ENCODE results near the gene ZFP92. TPM values are rescaled to one million over a fixed set of nuclear protein-coding genes. Genes with fewer than 3 reads are reported as not detected.

The ZFP92 gene
- total and polyA plus RNA-seq, 2 of the 8 experiments (the other 6 are each of a cell fraction or from before 2014, with no cell fraction given): 0.14 to 0.41 TPM

- no peak for TF ChIP-seq SIX5 (IDR thresholded peaks at IDR 0.05; ENCODE audit: low read depth, low read length)
- TF ChIP-seq SIN3A (conservative IDR thresholded peaks at IDR 0.05 in 1 of 2, IDR thresholded peaks at IDR 0.05 in 1 of 2; ENCODE audit: low read depth in 1 of 2, low read length in 2 of 2): no peak
- no peak for TF ChIP-seq ATF3 (IDR thresholded peaks at IDR 0.05; ENCODE audit: insufficient read depth, low read depth, low read length)
- TF ChIP-seq BRCA1 (IDR thresholded peaks at IDR 0.05; ENCODE audit: low read depth, low read length): no peak
- TF ChIP-seq TAF7 (optimal IDR thresholded peaks at IDR 0.05; ENCODE audit: borderline replicate concordance, low read depth, low read length): no peak
- TF ChIP-seq YY1 (IDR thresholded peaks at IDR 0.05; ENCODE audit: low read depth, low read length): no peak
- no peak for TF ChIP-seq EZH2 (IDR thresholded peaks at IDR 0.05; ENCODE audit: low read depth, low read length, severe bottlenecking)
- TF ChIP-seq HDAC2 (IDR thresholded peaks at IDR 0.05; ENCODE audit: borderline replicate concordance in 1 of 2, low read depth in 2 of 2, low read length in 2 of 2): no peak
- no peak for TF ChIP-seq HDAC6 (IDR thresholded peaks at IDR 0.05; ENCODE audit: low read depth, low read length)
Observed at GRCh38 chrX:153433161-153433680, 21.9 kb downstream of the ZFP92 start (continued).

Measured in H1 (cell line).